Mucosa of descending colon (tissue), 3 donors: ENCODE measurements around the gene KCNS1. TPM values are rescaled to one million over a fixed set of nuclear protein-coding genes. Genes with fewer than 3 reads are reported as not detected.

Experiments used
- ATAC-seq: fragments of 200-7000 bp; cut with Tn5 transposase; one replicate; pipeline ENCODE4 v1.9.1; 2020; ENCODE audit warnings: mild to moderate bottlenecking, moderate library complexity
- DNase-seq, 3 donors: peaks; one replicate each; pipeline ENCODE4 v3.0.0-alpha.2; 2020
- H3K36me3 ChIP-seq: fragments of 200-600 bp; one replicate; pipeline ENCODE4 v1.8.0; 2021; ENCODE audit warnings: low read depth, mild to moderate bottlenecking
- H3K4me1 ChIP-seq: fragments of 200-600 bp; one replicate; pipeline ENCODE4 v1.8.0; 2021; ENCODE audit warnings: low read depth, mild to moderate bottlenecking
- H3K4me3 ChIP-seq: fragments of 200-600 bp; one replicate; pipeline ENCODE4 v1.8.0; 2021; ENCODE audit warnings: mild to moderate bottlenecking
- H3K9me3 ChIP-seq: fragments of 200-600 bp; one replicate; pipeline ENCODE4 v1.8.0; 2021; ENCODE audit warnings: mild to moderate bottlenecking
- intact Hi-C, 2 donors: fragments of 100-400 bp; cut with DNase I in 1 of 2; cut with micrococcal nuclease in 1 of 2; formaldehyde crosslinking; loops; one replicate each; pipeline versions ENCODE4 v1.11.0 to v1.11.1; 2022; cut with DNase I, micrococcal nuclease
- total RNA-seq, 3 donors: library from RNA; stranded (reverse); fragmentation: NEBNext Ultra II Directional in 2 of 3; extraction: Animal tissue kit (Norgen Biotek cat#: 25700) in 2 of 3; gene quantifications; one replicate each; pipeline versions ENCODE4 v1.2.1 to v1.2.4, GENCODE V29; 2021 to 2023
- TF ChIP-seq, protein P1 (sequence below): fragments of 200-600 bp; IDR thresholded peaks from one replicate; pipeline ENCODE4 v1.8.0; 2022; ENCODE audit warnings: antibody characterized with exemption, mild to moderate bottlenecking
- donor health status: DM: no; HTN: no; CAD: no; lungs with moderate emphysema.
- donor health status: DM: no; HTN: no; CAD: no.
- donor health status: DM: no; HTN: yes; CAD: no.

Gene KCNS1
- total RNA-seq, 3 donors from 2014 or later = 0.09 to 0.17 TPM; not detected in 1

DNA sequence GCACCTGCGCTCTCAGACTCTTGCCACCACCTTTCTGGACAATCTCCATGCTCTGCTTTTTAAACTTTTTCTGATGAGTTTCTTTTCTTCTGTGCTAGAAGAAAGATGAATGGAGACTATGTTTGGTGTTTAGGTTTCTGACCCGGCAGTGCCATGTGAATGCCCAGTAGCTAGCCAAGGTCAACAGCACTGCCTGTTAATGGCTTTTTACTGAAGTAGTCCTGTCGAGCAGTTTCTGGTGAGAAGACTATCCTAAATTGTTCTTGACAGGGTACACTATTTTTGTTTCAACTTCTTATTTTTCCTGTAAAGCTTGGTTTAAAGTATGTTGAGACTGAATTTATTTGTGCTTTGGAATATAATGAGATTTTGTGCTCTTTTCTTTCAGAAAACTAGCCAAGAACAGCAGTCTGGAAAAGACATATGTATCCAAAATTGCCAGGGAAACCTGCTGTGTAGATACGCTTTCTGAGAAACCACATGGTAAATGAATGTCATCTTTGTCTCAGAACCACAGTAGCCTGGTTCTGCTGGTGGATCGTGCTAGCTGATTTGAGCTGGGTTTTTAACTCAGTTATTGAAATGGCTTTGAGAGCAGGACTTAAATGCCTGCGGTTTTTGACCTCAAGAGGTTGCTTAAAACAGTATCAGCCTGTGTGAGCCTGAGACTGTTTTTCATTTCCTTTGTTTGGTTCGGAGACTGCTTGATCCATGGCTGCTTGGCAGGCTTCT is 48.1 kb downstream of the KCNS1 start:
- DNase-seq = peak in 1 of 3 donors; percentile 5
- TF ChIP-seq, protein P1, sequence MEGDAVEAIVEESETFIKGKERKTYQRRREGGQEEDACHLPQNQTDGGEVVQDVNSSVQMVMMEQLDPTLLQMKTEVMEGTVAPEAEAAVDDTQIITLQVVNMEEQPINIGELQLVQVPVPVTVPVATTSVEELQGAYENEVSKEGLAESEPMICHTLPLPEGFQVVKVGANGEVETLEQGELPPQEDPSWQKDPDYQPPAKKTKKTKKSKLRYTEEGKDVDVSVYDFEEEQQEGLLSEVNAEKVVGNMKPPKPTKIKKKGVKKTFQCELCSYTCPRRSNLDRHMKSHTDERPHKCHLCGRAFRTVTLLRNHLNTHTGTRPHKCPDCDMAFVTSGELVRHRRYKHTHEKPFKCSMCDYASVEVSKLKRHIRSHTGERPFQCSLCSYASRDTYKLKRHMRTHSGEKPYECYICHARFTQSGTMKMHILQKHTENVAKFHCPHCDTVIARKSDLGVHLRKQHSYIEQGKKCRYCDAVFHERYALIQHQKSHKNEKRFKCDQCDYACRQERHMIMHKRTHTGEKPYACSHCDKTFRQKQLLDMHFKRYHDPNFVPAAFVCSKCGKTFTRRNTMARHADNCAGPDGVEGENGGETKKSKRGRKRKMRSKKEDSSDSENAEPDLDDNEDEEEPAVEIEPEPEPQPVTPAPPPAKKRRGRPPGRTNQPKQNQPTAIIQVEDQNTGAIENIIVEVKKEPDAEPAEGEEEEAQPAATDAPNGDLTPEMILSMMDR = no peak
- intact Hi-C loops = no loop called here
- H3K4me3 ChIP-seq = no peak overlapping the region
- no peaks in the 10 kb centered on the region for H3K9me3 ChIP-seq
- ATAC-seq = peak; percentile 34
- no peaks in the 10 kb centered on the region for H3K36me3 ChIP-seq
- H3K4me1 ChIP-seq = no peaks in the 10 kb centered on the region

DNA sequence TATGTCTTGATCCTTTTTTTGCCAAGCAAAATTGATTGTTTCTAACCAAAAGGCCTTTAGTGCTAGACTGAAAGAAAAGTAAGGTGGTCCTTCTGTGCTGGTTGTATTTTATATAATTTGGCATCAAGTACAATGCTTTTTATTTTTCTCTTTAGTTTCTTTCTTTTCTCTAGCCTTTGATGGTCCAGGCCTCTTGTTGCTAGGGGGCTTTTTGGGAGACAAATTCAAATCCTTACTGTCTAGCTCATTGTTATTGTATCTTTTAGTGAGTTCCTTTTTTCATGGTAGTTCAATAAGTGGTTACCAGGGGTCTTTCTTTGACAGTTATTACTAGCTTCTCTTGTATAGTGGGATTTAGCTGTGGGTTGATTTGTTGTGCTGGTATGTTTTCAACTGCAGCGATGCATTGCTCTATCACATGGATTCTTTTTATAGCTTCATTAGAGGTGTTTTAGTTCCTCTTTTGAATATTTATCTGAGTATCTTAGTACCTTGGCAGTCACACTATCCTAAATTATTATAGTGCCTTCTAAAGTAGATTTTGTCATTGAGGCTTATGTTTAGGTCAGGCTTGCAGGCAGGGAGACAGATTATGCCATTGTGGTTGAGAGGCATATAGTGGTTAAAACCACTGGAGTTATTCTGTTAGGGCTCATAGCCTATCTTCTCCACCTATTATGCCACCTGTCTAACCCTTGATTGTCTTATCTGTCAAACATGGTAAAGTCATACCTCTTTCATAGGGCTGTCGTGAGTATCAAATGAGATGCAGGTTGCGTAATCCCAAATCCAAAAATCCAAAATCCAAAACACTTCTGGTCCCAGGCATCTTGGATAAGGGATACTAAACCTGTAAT is 49.5 kb downstream of the KCNS1 start:
- TF ChIP-seq, protein P1 = no peak
- H3K4me3 ChIP-seq = no peak overlapping the region

DNA sequence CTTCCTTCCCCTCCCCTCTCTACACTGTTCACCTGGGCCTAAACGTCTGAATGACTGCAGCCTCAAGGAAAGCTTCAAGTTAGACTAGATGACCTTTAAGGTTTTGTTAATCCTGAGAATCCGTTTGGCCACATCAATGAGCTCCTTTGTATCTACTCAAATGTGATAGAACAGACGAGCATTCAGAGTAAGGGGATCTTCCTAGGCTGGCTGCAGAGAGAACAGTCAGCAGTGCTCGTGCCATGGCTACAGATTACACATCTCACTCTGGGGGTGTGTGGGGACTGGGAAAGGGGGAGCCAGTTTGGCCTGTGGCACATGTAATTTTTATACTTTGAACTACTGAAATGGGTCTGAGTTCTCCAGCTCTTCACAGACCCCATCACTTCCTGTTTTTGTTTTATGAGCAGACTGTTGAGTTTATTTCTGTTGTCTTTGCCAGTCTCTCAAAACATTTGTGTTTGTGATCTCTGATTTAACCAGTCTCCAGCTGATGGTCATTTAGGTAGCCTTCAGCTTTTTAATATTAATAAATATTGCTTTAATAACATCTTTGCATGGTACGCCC is 50.9 kb downstream of the KCNS1 start:
- TF ChIP-seq, protein P1 = no peak
- ATAC-seq (no peak), DNase-seq (no peak)
- no peak overlapping the region for H3K4me3 ChIP-seq
- H3K4me1 ChIP-seq = no peaks in the 10 kb centered on the region
- H3K9me3 ChIP-seq = no peaks in the 10 kb centered on the region
- H3K36me3 ChIP-seq = no peaks in the 10 kb centered on the region
- intact Hi-C loops = no loop called here

More for the DNA sequence above, 49.5 kb downstream of the KCNS1 start:
- DNase-seq (no peak), ATAC-seq (peak; percentile 42)
- no peaks in the 10 kb centered on the region for H3K36me3 ChIP-seq
- no peaks in the 10 kb centered on the region for H3K4me1 ChIP-seq
- H3K9me3 ChIP-seq = no peaks in the 10 kb centered on the region
- intact Hi-C loops = no loop called here

DNA sequence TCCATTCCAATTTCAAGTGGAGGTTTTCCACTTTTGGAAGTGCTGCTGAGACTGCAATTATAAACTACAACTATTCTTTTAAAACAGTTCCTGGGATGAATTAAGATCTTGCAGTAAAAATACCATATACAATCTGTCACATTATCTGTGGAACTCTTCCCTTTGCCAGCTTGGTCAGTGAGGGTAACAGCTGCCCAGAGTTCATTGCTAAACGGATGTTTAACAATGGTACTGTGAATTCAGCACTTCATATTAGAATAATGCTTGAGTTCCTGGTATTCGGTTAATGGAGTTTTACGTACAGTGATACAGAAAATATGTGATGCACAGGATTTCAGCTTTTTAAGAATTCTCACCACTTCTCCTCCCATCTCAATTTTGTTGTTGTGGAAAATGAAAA is 51.5 kb downstream of the KCNS1 start:
- H3K4me1 ChIP-seq = no peaks in the 10 kb centered on the region
- H3K9me3 ChIP-seq = no peaks in the 10 kb centered on the region
- DNase-seq = no peak
- intact Hi-C loops = no loop called here
- ATAC-seq = no peak
- TF ChIP-seq, protein P1 = no peak
- no peak overlapping the region for H3K4me3 ChIP-seq
- no peaks in the 10 kb centered on the region for H3K36me3 ChIP-seq

DNA sequence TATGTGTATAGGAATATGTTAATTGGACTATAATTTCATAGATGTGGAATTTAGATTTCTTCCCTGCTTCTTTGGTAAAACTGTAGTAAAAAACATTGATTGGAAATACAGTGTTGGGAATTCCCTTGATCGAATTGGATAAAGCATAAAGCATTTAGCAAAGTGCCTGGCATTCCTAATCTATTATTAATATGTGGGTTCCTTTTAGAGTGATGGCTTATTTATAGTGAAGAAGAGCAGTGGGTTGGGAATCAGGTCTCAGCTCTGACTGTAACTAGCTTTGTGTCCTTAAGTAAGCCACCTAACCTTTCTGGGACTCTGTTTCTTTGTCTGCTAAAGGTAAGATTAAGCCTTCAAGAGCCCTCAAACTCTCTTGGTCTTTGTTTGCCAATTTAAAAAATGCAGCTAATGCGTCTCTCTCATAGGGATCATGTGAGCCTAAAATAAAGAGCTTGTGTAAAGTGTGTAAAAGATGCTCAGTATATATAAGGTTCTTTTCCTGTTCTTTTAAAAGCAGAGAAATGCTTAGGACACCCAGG is 53.3 kb downstream of the KCNS1 start:
- intact Hi-C loops = no loop called here
- no peaks in the 10 kb centered on the region for H3K4me1 ChIP-seq
- no peak overlapping the region for H3K4me3 ChIP-seq
- DNase-seq (no peak), ATAC-seq (no peak)
- no peaks in the 10 kb centered on the region for H3K9me3 ChIP-seq
- H3K36me3 ChIP-seq = no peaks in the 10 kb centered on the region
- TF ChIP-seq, protein P1 = no peak
